Ramos (cell line): ENCODE measurements around the gene SYT3.

ENCODE experiments used
- in situ Hi-C: fragments of 300-500 bp; cut with MboI; formaldehyde crosslinking; loops from one replicate; pipeline ENCODE4 v1.14.3; 2022; ENCODE audit warnings: low sequenced_read_pairs; ENCODE audit not compliant: unreplicated experiment

Gene SYT3

DNA sequence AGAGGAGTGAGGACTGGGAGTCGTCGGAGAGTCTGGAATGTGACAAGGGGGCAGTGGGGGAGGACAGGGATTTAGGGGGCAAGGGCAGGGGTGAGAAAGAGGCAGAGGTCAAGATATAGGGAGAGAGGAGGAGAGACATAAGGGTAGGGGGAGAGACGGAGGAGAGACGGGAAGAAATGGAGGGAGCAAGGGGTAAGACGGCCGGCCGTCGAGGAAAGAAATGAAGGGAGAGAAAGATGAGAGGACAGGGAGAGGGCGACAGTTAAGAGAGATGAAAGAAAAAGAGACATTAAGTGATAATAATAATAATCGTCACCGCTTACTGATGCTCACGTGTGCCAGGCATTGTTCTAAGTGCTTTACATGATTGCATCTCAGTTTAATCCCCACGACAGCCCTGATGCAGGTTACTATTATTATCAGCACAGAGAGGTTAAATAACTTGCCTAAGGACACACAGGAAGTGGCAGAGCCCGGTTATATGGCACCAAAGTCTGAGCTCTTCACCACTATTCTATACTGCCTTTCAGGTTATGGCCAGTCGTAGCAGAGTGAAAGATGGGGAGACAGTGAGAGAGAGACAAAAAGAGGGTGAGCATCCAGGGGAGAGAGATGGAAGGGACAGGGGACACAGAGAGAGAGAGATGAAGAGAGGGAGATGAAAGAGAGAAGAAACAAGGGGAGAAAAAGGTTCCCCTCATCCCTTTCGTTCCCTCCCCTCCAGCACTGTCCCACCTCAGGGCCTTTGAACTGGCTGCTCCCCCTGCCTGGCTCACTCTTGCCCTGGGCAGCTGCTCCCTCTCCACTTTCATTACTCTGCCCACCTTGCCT is 23.2 kb upstream of the SYT3 start:
- in situ Hi-C loops = no loop called here

DNA sequence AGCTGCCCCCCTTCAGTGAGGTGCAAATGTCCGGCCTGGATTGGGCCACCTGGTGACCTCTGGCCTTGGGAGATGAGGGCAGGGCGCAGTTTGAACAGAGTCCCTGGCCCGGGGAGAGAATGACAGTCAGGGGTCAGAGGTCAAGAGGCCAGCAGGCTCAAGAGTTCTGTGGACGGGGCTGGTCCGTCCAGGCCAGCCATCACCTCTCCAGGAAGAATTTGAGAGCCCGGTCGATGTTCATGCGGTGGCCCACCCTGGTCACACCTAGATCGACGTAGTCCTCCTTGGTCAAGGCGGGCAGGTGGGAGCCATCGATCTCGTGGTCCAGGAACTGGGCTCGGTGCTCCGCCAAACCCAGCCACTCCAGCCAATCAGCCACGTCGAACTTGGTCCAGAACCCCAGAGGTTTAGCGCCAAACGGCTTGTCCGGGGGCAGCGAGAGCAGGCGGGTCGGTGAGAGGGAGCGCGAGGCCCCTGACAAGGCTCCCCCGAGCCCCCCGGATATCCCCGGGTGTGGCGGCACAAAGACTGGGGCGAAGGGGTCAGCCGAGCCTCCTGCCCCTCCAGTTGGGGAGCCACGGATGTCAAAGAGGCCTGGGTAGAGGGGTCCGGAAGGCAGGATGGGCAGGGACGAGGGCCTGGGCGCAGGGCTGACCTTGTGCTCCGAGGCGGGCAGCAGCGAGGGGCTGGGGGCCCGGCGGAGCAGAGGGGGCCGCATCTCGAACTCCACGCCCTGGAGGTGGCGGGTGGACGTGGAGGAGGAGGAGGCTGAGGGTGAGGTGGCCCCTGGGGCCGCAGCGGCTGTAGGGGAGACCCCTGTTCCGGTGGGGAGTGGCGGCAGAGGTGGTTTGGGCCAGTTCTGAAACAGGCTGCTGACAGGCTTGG is 22.3 kb upstream of the SYT3 start:
- in situ Hi-C loops = no loop called here

DNA sequence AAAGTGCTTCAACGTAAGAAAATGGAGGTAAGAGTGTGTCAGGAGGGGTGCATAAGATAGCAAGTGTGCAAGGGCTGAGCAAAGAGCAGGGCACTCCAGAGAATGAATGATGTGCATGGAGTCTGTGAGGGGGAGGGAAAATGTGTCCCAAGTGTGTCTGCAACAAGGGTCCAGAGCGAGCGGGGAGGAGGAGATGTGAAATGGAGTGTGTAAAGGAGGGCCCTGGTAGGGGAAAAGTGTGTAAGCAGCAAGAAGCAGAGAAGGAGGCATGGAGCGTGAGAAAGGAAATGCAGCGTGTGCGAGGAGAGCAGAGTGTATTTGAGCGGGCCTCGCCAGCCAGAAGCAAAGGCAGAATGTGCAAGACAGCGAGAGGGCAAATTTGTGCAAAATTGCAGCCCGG is 21.3 kb upstream of the SYT3 start:
- in situ Hi-C loops = no loop called here

DNA sequence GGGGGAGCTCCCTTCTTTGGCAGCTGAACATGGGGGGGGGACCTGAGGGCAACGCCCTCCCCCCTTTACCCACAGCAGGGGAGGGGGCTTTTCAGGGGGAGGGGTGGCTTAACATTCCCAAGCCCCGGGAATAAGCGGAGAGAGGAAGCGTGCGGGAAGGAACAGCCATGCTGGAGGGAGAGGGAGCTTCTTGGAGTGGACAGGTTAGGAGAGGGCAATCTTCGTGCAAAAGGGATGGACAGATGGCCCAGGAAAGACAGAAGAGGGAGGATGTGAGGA is 20.3 kb upstream of the SYT3 start:
- in situ Hi-C loops = no loop called here

DNA sequence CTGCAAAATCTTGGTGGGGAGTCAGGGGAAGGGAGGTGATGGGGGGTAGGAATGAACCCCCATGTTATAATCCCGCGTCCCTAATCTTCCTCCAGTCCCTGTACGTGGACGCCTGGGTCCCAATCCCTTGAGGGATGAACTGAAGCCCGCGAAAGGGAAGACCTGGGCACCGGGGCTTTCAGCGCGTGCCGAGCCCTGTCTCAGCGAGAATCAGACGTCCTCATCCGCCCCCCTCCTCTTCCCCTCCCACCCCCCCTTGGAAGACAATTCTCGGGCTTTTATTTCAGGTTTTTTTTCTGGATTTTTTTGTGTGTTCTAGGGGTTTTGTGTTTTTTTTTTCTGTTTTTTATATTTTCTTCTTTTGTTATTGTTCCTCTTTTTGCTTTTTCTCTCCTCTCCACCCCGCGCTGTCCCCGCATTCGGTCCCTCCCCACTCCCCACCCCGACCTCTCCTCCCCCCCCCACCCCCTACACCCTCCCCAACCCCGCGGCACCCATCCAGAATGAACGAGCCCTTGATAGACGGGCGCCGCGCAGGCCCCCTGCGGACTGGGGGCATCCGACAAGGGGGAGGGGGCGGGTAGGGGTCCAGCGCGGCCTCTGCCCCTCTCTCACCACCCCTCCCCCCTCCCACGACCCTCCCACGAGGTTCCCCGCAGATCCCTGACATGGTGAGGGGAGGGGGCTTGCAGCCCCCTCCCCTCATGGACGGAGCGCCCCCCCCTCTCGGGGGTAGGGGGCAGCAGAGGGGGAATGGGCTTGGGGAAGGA is 19.8 kb upstream of the SYT3 start:
- in situ Hi-C loops = no loop called here

DNA sequence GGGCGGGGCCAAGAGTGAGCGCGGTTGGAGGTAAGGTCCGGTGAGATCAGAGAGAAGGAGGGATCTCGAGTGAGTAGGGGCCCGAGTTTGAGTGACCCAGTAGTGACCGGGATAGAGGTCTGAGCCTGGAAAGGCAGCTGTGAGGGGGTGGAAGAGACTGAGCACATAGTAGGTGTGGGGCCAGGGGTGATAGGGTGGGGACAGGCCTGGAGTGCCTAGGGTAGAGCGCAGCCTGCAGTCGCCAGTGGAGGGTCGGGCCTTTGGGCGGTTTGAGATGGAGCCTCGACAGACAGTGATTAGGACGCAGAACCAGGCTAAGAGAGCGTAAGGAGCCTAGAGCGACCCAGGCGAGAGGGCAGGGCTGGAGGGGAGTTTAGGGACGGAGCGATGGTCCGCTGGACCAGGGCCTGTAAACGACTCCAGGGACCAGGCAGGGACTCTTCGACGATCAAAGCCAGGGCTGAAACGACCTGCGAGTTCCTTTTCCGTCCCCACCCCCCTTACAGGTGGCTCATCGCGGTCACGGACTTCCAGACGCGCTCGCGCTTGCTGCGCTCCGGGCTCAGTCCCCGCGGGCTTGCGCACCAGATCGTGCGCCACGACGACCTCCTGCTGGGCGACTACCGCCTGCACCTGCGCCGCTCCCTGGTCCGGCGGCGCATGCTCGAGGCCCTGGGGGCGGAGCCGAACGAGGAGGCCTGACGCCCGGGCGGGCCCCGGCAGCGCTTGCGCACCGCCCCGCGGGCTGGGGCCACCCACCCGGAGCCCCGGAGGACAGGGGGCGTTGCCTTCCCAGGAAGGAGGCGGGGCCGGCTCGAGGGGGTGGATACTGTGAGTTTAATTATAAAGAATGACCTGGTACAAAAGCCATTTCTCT is 19.0 kb upstream of the SYT3 start:
- in situ Hi-C loops = no loop called here

DNA sequence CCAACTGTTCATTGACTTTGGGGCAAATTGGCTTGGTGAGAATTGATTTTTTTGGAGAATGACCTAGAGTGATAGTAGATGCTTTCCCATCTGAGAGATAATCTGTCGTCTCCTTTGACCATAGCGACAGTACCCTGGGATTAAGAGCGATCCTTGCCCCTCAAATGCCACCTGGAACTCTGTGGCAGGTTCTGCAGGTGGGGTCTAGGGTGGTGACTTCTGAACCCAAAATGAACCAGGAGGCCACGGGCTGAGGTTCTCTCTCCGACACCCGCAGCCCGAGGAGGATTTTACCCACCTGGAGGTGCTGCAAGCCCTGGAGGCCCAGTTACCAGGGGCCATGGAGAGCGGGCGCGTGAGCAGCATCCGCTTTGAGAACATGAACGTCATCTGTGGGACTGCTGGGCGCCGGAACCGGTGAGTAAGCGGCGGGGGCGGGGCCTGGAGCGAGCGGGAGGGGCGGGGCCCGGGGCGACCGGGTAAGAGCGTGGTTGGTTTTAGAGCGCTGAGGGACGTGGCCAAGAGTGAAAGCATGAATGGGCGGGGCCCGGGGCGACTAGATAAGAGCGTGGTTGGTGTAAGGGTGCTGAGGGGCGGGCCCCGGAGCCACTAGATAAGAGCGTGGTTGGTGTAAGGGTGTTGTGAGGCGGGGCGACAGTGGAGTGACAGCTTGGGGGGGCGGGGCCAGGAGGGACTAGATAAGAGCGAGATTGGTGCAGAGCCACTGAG is 18.2 kb upstream of the SYT3 start:
- in situ Hi-C loops = no loop called here

DNA sequence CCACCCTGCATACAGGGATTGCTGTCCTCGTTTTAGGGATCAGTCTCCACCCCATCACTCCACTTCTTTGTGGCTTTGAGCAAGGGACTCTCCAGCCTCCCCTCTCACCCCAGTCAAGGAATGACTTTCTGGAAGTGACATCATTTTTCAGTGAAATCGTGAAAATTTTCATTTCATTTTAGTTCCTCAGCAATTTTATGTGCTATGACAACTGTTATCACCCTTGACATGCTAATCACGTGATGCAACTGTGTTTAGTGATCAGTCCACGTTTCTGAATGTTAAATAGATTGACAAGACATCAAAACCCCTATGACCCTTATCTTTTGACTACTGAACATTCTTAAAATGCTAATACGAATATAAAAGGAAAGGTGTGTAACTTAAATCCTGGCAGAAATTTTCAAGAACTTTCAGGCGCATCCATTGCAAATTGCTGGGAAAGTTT is 17.6 kb upstream of the SYT3 start:
- in situ Hi-C loops = no loop called here

DNA sequence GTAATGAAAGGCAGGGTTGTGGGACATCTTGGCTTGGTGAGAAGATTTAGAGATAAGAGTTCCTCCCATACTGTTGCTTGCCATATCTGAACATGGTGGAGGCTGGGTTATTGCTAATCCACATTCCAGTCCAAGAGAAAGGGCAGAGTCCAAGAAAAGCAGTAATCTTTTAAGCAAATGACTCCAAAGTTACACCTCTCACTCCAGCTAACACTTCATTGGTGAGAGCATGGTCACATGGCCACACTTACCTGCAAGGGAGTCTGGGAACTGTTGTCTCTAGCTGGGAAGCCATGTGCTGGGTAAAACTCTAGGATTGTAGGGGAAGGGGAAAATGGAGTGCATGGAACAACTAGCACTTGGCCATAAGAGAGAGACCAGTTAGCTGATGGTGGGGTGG is 15.2 kb upstream of the SYT3 start:
- in situ Hi-C loops = no loop called here

DNA sequence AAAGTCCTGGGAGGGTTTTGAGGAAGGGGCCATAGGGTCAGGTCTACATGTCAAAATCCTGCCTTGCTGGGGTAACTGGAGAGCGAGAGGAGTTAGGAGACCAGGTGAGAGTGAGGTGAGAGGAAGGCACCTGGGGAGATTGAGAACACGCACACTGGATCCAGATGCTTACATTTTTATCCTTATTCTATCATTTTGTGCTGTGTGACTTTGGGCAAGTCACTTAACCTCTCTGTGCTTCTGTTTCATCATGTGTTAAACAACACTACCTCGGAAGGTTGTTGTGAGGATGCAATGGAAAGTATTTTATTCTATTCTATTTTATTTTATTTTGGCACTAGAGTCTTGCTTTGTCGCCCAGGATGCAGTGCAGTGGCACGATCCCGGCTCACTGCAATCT is 13.0 kb upstream of the SYT3 start:
- in situ Hi-C loops = no loop called here

DNA sequence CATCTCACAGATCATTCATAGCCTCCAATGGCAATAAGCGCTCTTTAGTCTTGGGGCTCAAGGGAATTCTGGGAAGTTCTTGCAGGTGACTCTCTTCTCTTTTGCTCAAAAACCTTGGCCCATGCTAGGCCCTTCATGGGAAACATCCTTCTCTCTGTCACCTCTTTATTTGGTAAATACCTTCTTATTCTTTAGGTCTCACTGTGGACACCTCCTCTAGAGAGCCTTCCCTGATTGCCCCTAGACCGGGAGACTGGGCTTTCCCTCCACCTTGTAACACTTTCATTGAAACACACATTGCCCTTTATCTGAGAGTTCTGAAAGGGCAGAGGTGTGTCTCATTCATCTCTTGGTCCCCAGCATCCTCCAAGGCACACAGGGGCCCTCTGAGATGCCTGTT is 11.5 kb upstream of the SYT3 start:
- in situ Hi-C loops = no loop called here

DNA sequence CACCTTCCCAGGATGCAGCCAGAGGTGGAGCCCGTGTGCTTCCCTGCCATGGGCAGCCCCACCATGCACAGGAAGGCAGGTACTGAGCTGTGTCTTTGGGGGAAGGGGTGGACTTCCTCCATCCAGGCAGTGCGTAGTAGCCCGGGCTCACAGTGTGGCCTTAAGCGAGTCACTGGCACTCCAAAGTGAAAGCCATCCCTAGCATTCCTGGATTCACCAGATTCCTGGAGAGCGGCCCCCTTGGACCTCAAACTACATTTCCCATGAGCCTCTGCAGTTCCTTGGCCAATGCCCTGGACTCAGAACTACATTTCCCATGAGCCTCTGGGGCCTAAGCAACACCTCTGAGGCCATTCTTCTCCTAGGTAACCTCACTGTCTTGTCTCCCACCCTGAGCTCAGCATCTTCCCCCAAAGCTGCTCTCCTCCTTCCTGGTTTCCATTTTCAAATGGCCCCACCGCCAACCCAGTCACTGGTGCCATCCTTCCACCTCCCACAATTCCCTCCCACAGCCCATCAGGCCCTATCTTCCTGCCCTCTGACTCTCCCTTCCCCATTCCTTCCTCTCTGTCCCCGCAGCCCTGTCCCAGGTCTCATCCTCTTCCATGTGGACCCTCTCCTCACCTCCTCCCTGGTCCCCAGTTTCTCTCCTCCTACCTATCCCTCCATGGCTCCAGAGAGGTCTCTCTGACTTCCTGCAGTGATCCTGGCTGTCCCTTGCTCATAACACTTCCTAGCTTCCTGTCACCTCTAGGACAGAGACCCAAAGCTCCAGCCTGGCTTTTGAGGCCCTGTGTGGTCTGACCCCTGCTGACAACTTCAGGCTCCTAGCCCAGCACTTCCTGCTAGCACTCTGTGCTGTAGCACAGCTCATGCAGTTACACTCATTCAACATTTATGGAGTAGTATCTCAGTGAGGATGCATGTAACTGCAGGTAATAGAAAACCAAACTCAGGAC is 10.0 kb upstream of the SYT3 start, which contains the start of gene C19orf81:
C19orf81 (plus strand) TSS at position 13 of the 959 bp plus-strand sequence; CDS start at position 13, 0 bp downstream.
- in situ Hi-C loops = no loop called here

DNA sequence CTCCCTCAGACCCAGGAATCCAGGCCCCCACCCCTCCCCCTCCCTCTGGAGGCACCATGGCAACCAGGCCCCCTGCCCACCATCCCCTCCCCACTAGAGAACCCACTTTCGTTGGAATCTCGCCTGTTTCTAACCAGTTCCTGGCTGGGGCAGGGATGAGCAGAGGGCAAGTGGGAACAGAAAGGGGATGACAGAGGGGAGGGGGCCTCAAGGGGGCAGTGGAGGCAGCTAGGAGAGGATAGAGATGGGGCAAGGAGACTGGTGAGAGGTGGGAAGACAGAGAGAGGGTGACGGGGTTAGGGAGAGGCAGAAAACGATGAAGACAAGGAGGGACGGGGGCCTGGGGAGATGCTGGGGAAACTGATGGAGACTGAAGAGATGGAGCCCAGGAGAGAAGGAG is 9.0 kb upstream of the SYT3 start:
- in situ Hi-C loops = no loop called here

DNA sequence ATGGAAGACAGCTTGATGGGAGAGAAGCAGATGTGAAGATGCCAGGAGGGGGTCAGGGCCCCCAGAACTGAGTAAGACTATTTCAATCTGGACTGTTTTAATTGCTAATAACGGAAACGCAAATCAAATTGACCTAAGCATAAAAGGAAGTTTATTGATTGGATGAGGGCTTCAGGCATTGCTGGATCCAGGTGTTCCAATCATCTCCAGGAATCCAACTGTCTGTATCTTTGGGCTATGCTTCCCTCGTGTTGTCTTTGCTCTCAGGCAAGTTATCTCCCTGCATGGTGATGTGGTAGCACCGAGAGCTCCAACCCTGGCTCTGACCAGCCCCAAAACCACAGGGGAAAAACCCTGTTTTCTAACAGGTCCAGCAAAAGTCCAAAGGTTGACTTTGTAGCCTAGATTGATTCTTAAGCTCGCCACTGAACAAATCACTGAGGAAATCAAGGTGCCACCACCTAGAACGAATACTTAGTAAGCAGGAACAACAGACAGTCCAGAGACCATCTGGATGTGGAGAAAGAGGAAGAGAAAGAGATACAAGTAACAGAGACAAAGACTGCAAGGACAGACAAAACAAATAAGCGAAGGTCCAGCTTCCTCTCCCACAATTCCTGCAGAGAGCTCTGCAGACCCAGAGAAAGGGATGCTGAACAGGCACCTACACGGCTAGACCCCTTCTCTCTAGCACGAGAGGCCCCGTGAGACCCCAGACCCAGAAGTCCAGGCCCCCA is 8.4 kb upstream of the SYT3 start:
- in situ Hi-C loops = no loop called here

DNA sequence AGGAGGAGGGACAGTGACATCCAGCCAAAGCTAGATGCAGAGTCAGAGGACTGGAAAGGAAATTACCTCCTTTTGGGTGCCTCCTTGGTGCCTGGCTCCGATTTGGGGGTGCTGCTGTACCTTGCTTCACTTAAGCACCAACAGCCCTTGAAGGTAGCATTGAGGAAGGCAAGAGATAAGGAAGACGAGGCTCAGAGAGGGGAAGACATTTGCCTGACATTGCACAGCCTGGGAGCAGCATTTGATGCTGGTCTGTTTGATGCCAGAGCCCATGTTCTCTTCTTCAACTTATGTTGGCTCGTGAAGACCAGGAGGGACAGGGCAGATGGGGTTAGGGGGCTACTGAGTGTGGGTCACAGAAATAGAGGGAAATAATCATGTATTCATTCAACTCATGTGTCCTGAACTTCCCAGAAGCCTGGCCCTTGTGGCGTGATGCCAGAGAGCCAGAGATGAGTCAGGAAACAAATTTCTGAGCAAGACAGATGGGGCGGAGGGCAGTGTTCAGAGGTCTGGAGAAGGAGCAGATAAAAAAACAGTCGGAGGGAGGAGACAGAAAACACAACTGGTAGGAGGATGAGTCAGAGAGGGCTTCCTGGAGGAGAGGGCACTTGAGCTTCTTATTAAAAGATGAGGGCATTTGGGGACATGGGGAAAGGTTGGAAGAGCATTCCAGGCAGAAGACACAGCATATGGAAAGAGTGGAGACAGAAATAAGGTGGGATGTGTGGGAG is 6.6 kb upstream of the SYT3 start:
- in situ Hi-C loops = no loop called here

DNA sequence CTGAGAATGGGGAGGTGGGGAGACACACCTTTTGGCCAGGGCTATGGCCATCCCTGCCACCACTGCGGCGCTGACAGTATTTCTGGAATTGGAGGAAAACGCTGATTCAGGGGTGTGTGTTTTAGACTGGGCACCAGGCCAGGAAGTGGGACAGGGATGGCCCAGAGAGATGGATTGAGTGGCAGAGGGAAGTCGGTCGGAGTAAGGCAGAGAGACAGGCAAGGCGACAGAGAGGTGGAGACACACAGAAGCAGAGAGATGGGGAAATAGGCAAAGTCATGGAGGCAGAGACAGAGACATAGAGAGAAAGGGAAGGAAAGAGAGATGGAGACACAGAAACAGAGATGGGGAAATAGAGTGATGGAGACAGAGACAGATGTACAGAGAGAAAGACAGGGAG is 5.4 kb upstream of the SYT3 start:
- in situ Hi-C loops = no loop called here
